H1 (cell line): ENCODE data around the gene GKAP1. TPM values are rescaled to one million over a fixed set of nuclear protein-coding genes. Genes with fewer than 3 reads are reported as not detected.
"Not testable (repeated sequence)": the region's sequence is repeated elsewhere in the genome, so short reads cannot be mapped to it uniquely, and the experiment has no call there.

ENCODE experiments used
- CTCF ChIA-PET: fragments of 300-600 bp; sonication (Branson Sonifier 250); formaldehyde crosslinking; loops from one replicate; lab custom pipeline; 2021; ENCODE audit not compliant: partially characterized antibody; lab: Charles Lee
- POLR2A ChIA-PET: fragments of 300-600 bp; sonication (Branson Sonifier 250); formaldehyde crosslinking; loops from one replicate; lab custom pipeline; 2021; ENCODE audit warnings: inconsistent platforms; ENCODE audit not compliant: partially characterized antibody; lab: Charles Lee
- DNase-seq, 2 experiments: peaks; one replicate each; pipeline versions ENCODE4 v3.0.0 to v3.0.0-alpha.2; 2010 to 2022; ENCODE audit warnings: low spot score in 2 of 2, low read depth in 1 of 2, mixed read lengths in 1 of 2
- FAIRE-seq: peaks from 2 replicates; lab custom pipeline; 2011; peaks lifted over from hg19 to GRCh38; lab: Jason Lieb, UNC
- H2AFZ ChIP-seq: 2 replicates; pipeline ENCODE4 v1.8.1; 2012; ENCODE audit warnings: low read length, inconsistent platforms
- H2AK5ac ChIP-seq: 2 replicates; pipeline ENCODE4 v1.6.1; 2013; ENCODE audit warnings: low read depth, low read length
- H2BK120ac ChIP-seq: replicated peaks from 2 replicates; pipeline ENCODE3; 2013; ENCODE audit warnings: low read depth, low read length, inconsistent platforms
- H2BK12ac ChIP-seq: 2 replicates; pipeline ENCODE4 v1.6.1; 2013; ENCODE audit warnings: low read depth, low read length
- H2BK15ac ChIP-seq: 2 replicates; pipeline ENCODE4 v1.6.1; 2013; ENCODE audit warnings: low read length
- H2BK20ac ChIP-seq: 2 replicates; pipeline ENCODE4 v1.6.1; 2013; ENCODE audit warnings: low read length
- H2BK5ac ChIP-seq: 2 replicates; pipeline ENCODE4 v1.6.1; 2013; ENCODE audit warnings: low read depth, low read length
- H3K14ac ChIP-seq: 2 replicates; pipeline ENCODE4 v1.6.1; 2013; ENCODE audit warnings: inconsistent platforms; ENCODE audit not compliant: insufficient read length
- H3K18ac ChIP-seq: 2 replicates; pipeline ENCODE4 v1.6.1; 2013; ENCODE audit warnings: low read length; ENCODE audit errors: extremely low read depth
- H3K23ac ChIP-seq: 2 replicates; pipeline ENCODE4 v1.6.1; 2013; ENCODE audit warnings: inconsistent platforms; ENCODE audit not compliant: insufficient read length
- H3K23me2 ChIP-seq: 2 replicates; pipeline ENCODE4 v1.6.1; 2013; ENCODE audit warnings: low read depth, low read length
- H3K27ac ChIP-seq: 2 replicates; pipeline ENCODE4 v1.6.1; 2011; ENCODE audit warnings: low read depth, low read length, inconsistent platforms
- H3K27me3 ChIP-seq, 4 experiments: replicated peaks in 1 of 4; 1 replicate in 1 of 4; 2 replicates in 3 of 4; pipeline versions ENCODE4 v1.6.1 to v1.8.1; 2011 to 2013; ENCODE audit warnings: low read length in 3 of 4, mild to moderate bottlenecking in 3 of 4, inconsistent platforms in 2 of 4, mixed read lengths in 2 of 4, moderate library complexity in 1 of 4; ENCODE audit not compliant: control insufficient read depth in 3 of 4, insufficient read depth in 3 of 4; ENCODE audit errors: extremely low read depth in 1 of 4
- H3K36me3 ChIP-seq, 4 experiments: 2 replicates each; pipeline versions ENCODE4 v1.6.1 to v1.8.1; 2011 to 2013; ENCODE audit warnings: mild to moderate bottlenecking in 4 of 4, low read length in 3 of 4, moderate library complexity in 2 of 4, control low read depth in 1 of 4, inconsistent platforms in 1 of 4; ENCODE audit not compliant: insufficient read depth in 4 of 4, control insufficient read depth in 2 of 4
- H3K4ac ChIP-seq: replicated peaks from 2 replicates; pipeline ENCODE3; 2013; ENCODE audit warnings: low read length, low read depth, mixed read lengths, inconsistent platforms; ENCODE audit not compliant: insufficient read length
- H3K4me1 ChIP-seq, 4 experiments: replicated peaks in 1 of 4; 1 replicate in 1 of 4; 2 replicates in 3 of 4; pipeline versions ENCODE4 v1.6.1 to v1.8.1; 2011 to 2013; ENCODE audit warnings: low read length in 3 of 4, inconsistent platforms in 2 of 4, mixed read lengths in 1 of 4; ENCODE audit not compliant: insufficient read depth in 4 of 4, control insufficient read depth in 3 of 4
- H3K4me2 ChIP-seq, 2 experiments: 2 replicates each; pipeline versions ENCODE4 v1.6.1 to v1.8.1; 2011 to 2013; ENCODE audit warnings: low read depth in 2 of 2, low read length in 2 of 2, control low read depth in 1 of 2, inconsistent platforms in 1 of 2, mild to moderate bottlenecking in 1 of 2; ENCODE audit not compliant: insufficient read depth in 1 of 2
- H3K4me3 ChIP-seq, 4 experiments: fragments of 200-600, 300-600 bp in 1 of 4; sonication (generic), shearing (Covaris generic), sonication (Bioruptor Twin) in 1 of 4; 2 replicates each; pipeline versions ENCODE4 v1.5.1 to v1.8.1; 2011 to 2016; ENCODE audit warnings: low read length in 4 of 4, low read depth in 3 of 4, control low read depth in 2 of 4, inconsistent platforms in 2 of 4, mild to moderate bottlenecking in 2 of 4, mixed read lengths in 1 of 4, moderate library complexity in 1 of 4; ENCODE audit not compliant: insufficient read depth in 2 of 4; ENCODE audit errors: extremely low read depth in 1 of 4
- H3K56ac ChIP-seq: replicated peaks from 2 replicates; pipeline ENCODE3; 2013; ENCODE audit warnings: low read depth, mild to moderate bottlenecking, mixed read lengths, low read length, inconsistent platforms; ENCODE audit not compliant: insufficient read length
- H3K79me1 ChIP-seq: 2 replicates; pipeline ENCODE4 v1.6.1; 2013; ENCODE audit warnings: low read depth, low read length, control low read depth
- H3K79me2 ChIP-seq, 2 experiments: 2 replicates each; pipeline versions ENCODE4 v1.6.1 to v1.8.1; 2012 to 2013; ENCODE audit warnings: low read length in 2 of 2, mild to moderate bottlenecking in 2 of 2, inconsistent platforms in 1 of 2; ENCODE audit not compliant: insufficient read depth in 2 of 2, control insufficient read depth in 1 of 2
- H3K9ac ChIP-seq, 4 experiments: replicated peaks in 1 of 4; 1 replicate in 1 of 4; 2 replicates in 3 of 4; pipeline versions ENCODE4 v1.6.1 to v1.8.1; 2011 to 2013; ENCODE audit warnings: low read depth in 3 of 4, low read length in 3 of 4, control low read depth in 2 of 4, mild to moderate bottlenecking in 2 of 4, moderate library complexity in 2 of 4, inconsistent platforms in 1 of 4; ENCODE audit errors: extremely low read depth in 1 of 4
- H3K9me3 ChIP-seq, 2 experiments: 2 replicates each; pipeline versions ENCODE4 v1.6.1 to v1.8.1; 2012 to 2013; ENCODE audit warnings: mild to moderate bottlenecking in 2 of 2, moderate library complexity in 2 of 2, control low read depth in 1 of 2, inconsistent platforms in 1 of 2, low read depth in 1 of 2, low read length in 1 of 2, mixed read lengths in 1 of 2; ENCODE audit not compliant: insufficient read depth in 2 of 2
- H4K20me1 ChIP-seq, 2 experiments: replicated peaks in 1 of 2; 2 replicates each; pipeline versions ENCODE3 to v1.8.1; 2011 to 2013; ENCODE audit warnings: inconsistent platforms in 2 of 2, low read length in 2 of 2, mild to moderate bottlenecking in 1 of 2; ENCODE audit not compliant: insufficient read depth in 2 of 2, control insufficient read depth in 1 of 2
- H4K5ac ChIP-seq: 2 replicates; pipeline ENCODE4 v1.6.1; 2013; ENCODE audit warnings: low read length, low read depth, mixed read lengths, inconsistent platforms; ENCODE audit not compliant: insufficient read length
- H4K8ac ChIP-seq: 2 replicates; pipeline ENCODE4 v1.8.0; 2013; ENCODE audit warnings: mild to moderate bottlenecking, moderate library complexity, low read length, inconsistent platforms; ENCODE audit not compliant: insufficient read depth; ENCODE audit errors: extremely low read depth
- H4K91ac ChIP-seq: replicated peaks from 2 replicates; pipeline ENCODE3; 2013; ENCODE audit warnings: low read length, mixed read lengths, inconsistent platforms; ENCODE audit not compliant: insufficient read length
- WGBS, 2 experiments: shearing (Covaris generic) in 1 of 2; methylation state at CpG; one replicate each; pipeline versions ENCODE4 v1.1.6 to v1.1.7; 2013 to 2015; ENCODE audit warnings: low lambda C conversion rate in 2 of 2, mixed read lengths in 2 of 2, inconsistent platforms in 1 of 2, low coverage in 1 of 2, missing lambda C conversion rate in 1 of 2; ENCODE audit not compliant: insufficient replicate concordance in 2 of 2, insufficient coverage in 1 of 2, insufficient read length in 1 of 2; ENCODE audit errors: extremely low coverage in 1 of 2, missing lambda C conversion rate in 1 of 2; 5-methylcytosine and 5-hydroxymethylcytosine counted together
- polyA plus RNA-seq, 7 experiments: library from polyadenylated mRNA; depleted of rRNA in 3 of 7; stranded (reverse) in 5 of 7; unstranded in 2 of 7; fragments of >200 nt in 5 of 7; fragments of 200-250 nt in 2 of 7; gene quantifications; 1 replicate in 5 of 7; 2 replicates in 1 of 7; 4 replicates in 1 of 7; pipeline versions ENCODE4 v1.2.1 to v1.2.3, GENCODE V29; 2011 to 2013; ENCODE audit warnings: missing spikeins in 2 of 7, mixed read lengths in 2 of 7
- total RNA-seq: library from RNA; stranded (reverse); fragmentation: NEBNext Ultra II Directional; extraction: Animal tissue kit (Norgen Biotek cat#: 25700); gene quantifications from 2 replicates; pipeline ENCODE4 v1.2.1, GENCODE V29; 2021

GKAP1 gene
- total and polyA plus RNA-seq, 2 of the 8 experiments (the other 6 are each of a cell fraction or from before 2014, with no cell fraction given) = 0.97 to 5.3 TPM

GRCh38 chr9:83803941-83804340 lies 13.6 kb downstream of the GKAP1 start:
- H3K23me2 ChIP-seq, POLR2A ChIA-PET: not testable (repeated sequence)

More at GRCh38 chr9:83803941-83804340, 13.6 kb downstream of the GKAP1 start:
- H2BK15ac ChIP-seq, H3K4me2 ChIP-seq, CTCF ChIA-PET, H3K27me3 ChIP-seq, H3K79me1 ChIP-seq, H3K79me2 ChIP-seq, H4K20me1 ChIP-seq, H2BK20ac ChIP-seq, H4K91ac ChIP-seq, H3K56ac ChIP-seq, H2AFZ ChIP-seq, H3K9me3 ChIP-seq, H4K5ac ChIP-seq, H3K4me3 ChIP-seq, H2BK5ac ChIP-seq, H3K4ac ChIP-seq, H3K18ac ChIP-seq, H3K23ac ChIP-seq, FAIRE-seq, H4K8ac ChIP-seq, H3K4me1 ChIP-seq, H2AK5ac ChIP-seq, H3K9ac ChIP-seq, H2BK12ac ChIP-seq, DNase-seq, H3K27ac ChIP-seq, H2BK120ac ChIP-seq, H3K36me3 ChIP-seq, H3K14ac ChIP-seq: not testable (repeated sequence)
- no CpG with 5 or more reads among the region's 33 CpGs for WGBS, 2 experiments
